ENCODE data around the gene FBXO24.
"Not testable (repeated sequence)": the region's sequence is repeated elsewhere in the genome, so short reads cannot be mapped to it uniquely, and the experiment has no call there.

DNA sequence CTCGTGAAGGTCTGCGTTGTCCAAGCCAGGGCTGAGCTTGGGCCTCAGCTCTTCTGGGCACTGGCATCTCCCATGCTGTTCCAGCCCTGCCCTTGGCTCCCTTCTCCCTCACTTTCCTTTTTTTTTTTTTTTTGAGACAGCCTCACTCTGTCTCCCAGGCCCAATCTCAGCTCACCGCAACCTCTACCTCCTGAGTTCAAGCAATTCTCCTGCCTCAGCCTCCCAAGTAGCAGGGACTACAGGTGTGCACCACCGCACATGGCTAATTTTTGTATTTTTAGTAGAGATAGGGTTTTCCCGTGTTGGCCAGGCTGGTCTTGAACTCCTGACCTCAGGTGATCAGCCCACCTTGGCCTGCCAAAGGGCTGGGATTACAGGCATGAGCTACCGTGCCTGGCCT lies 21.7 kb upstream of the FBXO24 start:
- TF ChIP-seq POLR2AphosphoS5 (IDR thresholded peaks at IDR 0.05) = not testable (repeated sequence)
- TF ChIP-seq, protein P1, sequence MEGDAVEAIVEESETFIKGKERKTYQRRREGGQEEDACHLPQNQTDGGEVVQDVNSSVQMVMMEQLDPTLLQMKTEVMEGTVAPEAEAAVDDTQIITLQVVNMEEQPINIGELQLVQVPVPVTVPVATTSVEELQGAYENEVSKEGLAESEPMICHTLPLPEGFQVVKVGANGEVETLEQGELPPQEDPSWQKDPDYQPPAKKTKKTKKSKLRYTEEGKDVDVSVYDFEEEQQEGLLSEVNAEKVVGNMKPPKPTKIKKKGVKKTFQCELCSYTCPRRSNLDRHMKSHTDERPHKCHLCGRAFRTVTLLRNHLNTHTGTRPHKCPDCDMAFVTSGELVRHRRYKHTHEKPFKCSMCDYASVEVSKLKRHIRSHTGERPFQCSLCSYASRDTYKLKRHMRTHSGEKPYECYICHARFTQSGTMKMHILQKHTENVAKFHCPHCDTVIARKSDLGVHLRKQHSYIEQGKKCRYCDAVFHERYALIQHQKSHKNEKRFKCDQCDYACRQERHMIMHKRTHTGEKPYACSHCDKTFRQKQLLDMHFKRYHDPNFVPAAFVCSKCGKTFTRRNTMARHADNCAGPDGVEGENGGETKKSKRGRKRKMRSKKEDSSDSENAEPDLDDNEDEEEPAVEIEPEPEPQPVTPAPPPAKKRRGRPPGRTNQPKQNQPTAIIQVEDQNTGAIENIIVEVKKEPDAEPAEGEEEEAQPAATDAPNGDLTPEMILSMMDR (IDR thresholded peaks at IDR 0.05) = not testable (repeated sequence)

All from prostate gland (tissue), 2 donors.